AG04450 (cell line): ENCODE measurements around the gene UACA. TPM values are rescaled to one million over a fixed set of nuclear protein-coding genes. Genes with fewer than 3 reads are reported as not detected.

ENCODE experiments used
- CTCF ChIA-PET: fragments of 300-600, 350-600 bp; formaldehyde crosslinking; extraction: SDS; loops from one replicate; lab custom pipeline; 2022; ENCODE audit warnings: antibody characterized with exemption, inconsistent platforms; lab: Charles Lee
- POLR2A ChIA-PET: fragments of 350-600 bp; formaldehyde crosslinking; extraction: SDS; loops from one replicate; lab custom pipeline; 2021; ENCODE audit warnings: antibody characterized with exemption, inconsistent platforms; lab: Yijun Ruan, JAX
- DNase-seq: peaks from one replicate; pipeline ENCODE4 v3.0.0-alpha.2; 2011; ENCODE audit warnings: low read depth, low spot score
- H3K27ac ChIP-seq: one replicate; pipeline ENCODE4 v1.5.1; 2012; ENCODE audit warnings: low read depth, low read length, control low read depth
- H3K27me3 ChIP-seq: one replicate; pipeline ENCODE4 v1.6.0; 2012; ENCODE audit warnings: low read length; ENCODE audit not compliant: control insufficient read depth, insufficient read depth
- H3K4me3 ChIP-seq: 2 replicates; pipeline ENCODE4 v1.5.1; 2011; ENCODE audit warnings: mild to moderate bottlenecking, low read depth, low read length, control low read depth
- H3K9me3 ChIP-seq: 2 replicates; pipeline ENCODE4 v1.5.1; 2012; ENCODE audit warnings: low read length; ENCODE audit not compliant: control insufficient read depth, insufficient read depth
- CTCF ChIP-seq: IDR thresholded peaks from 2 replicates; pipeline ENCODE4 v1.5.1; 2011; ENCODE audit warnings: low read depth, low read length, control low read depth, inconsistent platforms
- polyA plus RNA-seq: library from polyadenylated mRNA; depleted of rRNA; stranded (reverse); fragments of >200 nt; gene quantifications from 2 replicates; pipeline ENCODE4 v1.2.3, GENCODE V29; 2011

Gene UACA
- polyA plus RNA-seq, 1 experiment = 134 TPM

- DNase-seq = no peak
- Histone ChIP-seq H3K4me3 (no peak overlapping the region), H3K27me3 (no peaks in the 10 kb centered on the region), H3K27ac (no peak overlapping the region), H3K9me3 (no peaks in the 10 kb centered on the region)
- no peak for TF ChIP-seq CTCF
- ChIA-PET POLR2A (interaction anchor here (0.7 kb wide), 1 partner anchor 21 kb away, joined by 3 read pairs; no protein-coding TSS in a partner anchor), CTCF (no interaction called here)
Observed at GRCh38 chr15:70615435-70616310, 147.7 kb downstream of the UACA start.

- POLR2A ChIA-PET = no interaction called here
- CTCF ChIA-PET = no interaction called here
- TF ChIP-seq CTCF = no peak
- no peaks in the 10 kb centered on the region for H3K9me3 ChIP-seq
- DNase-seq = no peak
- H3K27ac ChIP-seq = no peak overlapping the region
- H3K4me3 ChIP-seq = no peak overlapping the region
- H3K27me3 ChIP-seq = no peaks in the 10 kb centered on the region
Observed at GRCh38 chr15:70614221-70614620, 149.1 kb downstream of the UACA start.

DNA sequence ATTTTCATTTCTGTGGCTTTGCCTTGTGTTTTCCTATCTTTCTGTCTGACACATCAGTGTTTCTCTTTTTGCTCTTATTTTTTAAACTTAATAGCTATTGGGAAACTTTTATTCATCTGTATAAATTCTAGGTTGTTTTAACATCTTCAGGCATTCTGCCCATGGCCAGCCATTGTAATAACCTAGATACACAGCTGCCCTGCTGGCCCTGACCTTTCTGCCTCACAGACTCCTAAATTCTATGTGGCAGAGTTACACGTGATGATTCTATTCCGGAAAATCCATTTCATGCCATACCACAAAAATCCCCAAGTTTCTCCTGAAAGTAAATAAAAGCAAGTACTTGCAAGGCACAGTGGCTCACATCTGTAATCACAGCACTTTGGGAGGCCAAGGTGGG lies 150.1 kb downstream of the UACA start:
- DNase-seq = no peak
- Histone ChIP-seq H3K4me3 (no peak overlapping the region), H3K27ac (no peak overlapping the region), H3K9me3 (no peaks in the 10 kb centered on the region), H3K27me3 (no peaks in the 10 kb centered on the region)
- no peak for TF ChIP-seq CTCF
- POLR2A ChIA-PET = no interaction called here
- CTCF ChIA-PET = interaction anchor here (0.6 kb wide), 1 partner anchor 199 kb away, joined by 3 read pairs; no protein-coding TSS in a partner anchor

- POLR2A ChIA-PET = no interaction called here
- CTCF ChIA-PET = interaction anchor here (0.6 kb wide), 1 partner anchor 1085 kb away, joined by 7 read pairs; no protein-coding TSS in a partner anchor
- Histone ChIP-seq H3K27me3 (no peaks in the 10 kb centered on the region), H3K27ac (no peak overlapping the region), H3K4me3 (no peak overlapping the region), H3K9me3 (no peaks in the 10 kb centered on the region; the same call in 1 of the 2 replicates)
- no peak for TF ChIP-seq CTCF
- DNase-seq = no peak
Observed at GRCh38 chr15:70611286-70611685, 152.1 kb downstream of the UACA start.

DNA sequence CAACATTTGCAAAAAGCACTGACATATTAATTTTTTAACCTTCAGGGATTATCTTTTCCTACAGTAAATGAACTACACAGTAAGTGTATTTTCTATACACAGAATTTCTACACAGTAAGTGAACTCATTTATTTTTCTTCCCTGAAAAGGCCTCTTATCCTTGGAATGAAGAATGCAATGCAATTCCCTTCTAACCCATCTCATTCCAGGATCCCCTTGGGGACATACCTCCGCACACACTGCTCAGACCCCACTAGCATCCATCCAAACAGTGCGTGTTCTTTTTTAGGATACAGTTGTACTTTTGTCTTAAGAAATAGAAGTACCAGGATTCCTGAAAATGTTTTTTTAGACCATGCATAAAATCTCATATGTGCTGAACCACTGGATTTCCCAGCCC lies 152.8 kb downstream of the UACA start:
- H3K4me3 ChIP-seq = no peak overlapping the region
- no peaks in the 10 kb centered on the region; the same call in 1 of the 2 replicates for H3K9me3 ChIP-seq
- no peaks in the 10 kb centered on the region for H3K27me3 ChIP-seq
- no peak for TF ChIP-seq CTCF
- DNase-seq = no peak
- CTCF ChIA-PET = no interaction called here
- H3K27ac ChIP-seq = no peak overlapping the region
- POLR2A ChIA-PET = no interaction called here
